ENCODE measurements around the gene ZC3H4.

GRCh38 chr19:47019431-47020041 is 94.0 kb downstream of the ZC3H4 start, which contains the start of gene NPAS1:
- TF ChIP-seq CTCF (IDR thresholded peaks at IDR 0.05) (no peak), POLR2A (IDR thresholded peaks at IDR 0.05) (no peak), POLR2AphosphoS5 (IDR thresholded peaks at IDR 0.05) (no peak)
